Activated CD4-positive, alpha-beta T cell treated with anti-CD3 and anti-CD28 coated beads, Interleukin-2, amount 50 U/mL, for 16 hours (primary cell): ENCODE data around the gene SART1.
"Not testable (repeated sequence)": the region's sequence is repeated elsewhere in the genome, so short reads cannot be mapped to it uniquely, and the experiment has no call there.

Experiments
- DNase-seq: peaks from one replicate; pipeline ENCODE4 v3.0.0-alpha.2; 2020

Gene SART1

DNA sequence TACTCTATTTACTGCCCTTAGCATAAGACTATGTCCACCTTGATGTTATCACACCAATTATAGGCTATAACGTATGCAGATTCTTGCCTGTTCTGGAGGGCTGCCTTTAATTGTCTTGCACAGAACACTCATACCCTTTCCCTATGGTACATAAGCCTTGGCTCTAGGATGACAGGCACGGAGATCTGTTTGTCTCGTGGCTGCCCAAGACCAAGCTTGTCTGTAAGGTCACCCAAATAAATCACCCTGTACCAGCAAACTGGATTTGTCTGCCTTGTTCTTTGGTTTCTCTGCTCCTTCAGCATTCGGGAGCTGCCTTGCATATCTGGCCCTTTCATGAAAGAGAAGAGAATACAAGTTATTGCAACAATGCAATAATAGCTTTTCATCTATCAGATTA lies 23.8 kb upstream of the SART1 start:
- DNase-seq: no peak

DNA sequence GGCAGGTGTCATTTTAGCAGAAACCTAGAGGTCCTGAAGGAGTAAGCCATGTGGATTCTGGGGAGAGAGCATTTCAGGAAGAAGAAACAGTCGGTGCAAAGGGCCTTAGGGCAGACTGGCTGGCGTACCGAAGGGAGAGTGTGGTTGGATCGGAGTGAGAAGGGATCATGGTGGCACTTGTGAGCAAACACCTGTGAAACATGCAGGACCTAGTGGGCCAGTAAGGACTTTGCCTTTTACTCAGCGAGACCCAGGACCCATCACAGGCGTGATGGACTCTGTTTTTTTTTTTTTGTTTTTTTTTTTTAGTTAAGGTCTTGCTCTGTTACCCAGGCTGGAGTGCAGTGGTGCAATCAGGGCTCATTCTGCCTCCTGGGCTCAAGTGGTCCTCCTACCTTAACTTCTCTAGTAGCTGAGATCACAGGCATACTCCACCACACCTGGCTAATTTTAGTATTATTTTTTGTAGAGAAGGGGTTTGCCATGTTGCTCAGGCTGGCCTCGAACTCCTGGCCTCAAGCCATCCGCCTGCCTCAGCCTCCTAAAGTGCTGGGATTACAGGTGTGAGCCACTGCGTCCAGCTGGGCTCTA lies 19.7 kb upstream of the SART1 start:
- no peak for DNase-seq

DNA sequence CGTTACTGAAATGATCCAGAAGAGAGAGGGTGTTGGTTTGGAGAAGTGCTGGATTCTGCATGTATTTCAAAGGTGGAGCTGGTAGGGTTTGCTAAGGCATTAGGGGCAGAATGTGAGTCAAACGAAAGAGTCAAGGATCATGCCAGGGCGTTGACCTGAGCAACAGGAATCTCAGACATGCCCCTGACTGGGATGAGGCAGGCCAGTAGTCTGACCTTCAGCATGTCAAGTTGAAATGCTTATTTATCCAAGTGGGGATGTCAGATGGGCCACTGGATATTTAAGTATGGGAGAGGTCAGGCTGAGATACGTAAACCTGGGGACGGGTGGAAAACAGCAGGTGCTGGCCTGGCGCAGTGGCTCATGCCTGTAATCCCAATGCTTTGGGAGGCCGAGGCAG lies 19.0 kb upstream of the SART1 start:
- DNase-seq: no peak

GRCh38 chr11:65944191-65944590 lies 17.3 kb upstream of the SART1 start:
- no peak for DNase-seq

DNA sequence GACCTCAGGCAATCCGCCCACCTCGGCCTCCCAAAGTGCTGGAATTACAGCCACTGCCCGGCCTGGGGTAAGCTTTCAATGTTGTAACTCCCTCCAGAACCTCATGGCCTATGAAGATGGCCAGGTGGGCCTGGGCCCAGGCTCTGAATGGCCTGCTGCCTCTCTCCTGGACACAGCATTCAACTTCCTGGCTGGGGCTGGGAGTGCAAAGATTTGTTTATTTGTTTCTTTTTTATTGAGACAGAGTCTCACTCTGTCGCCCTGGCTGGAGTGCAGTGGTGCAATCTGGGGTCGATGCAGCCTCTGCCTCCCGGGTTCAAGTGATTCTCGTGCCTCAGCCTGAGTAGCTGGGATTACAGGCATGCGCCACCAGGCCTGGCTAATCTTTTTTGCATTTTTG lies 16.8 kb upstream of the SART1 start:
- DNase-seq: no peak

- no peak for DNase-seq
Observed at GRCh38 chr11:65945430-65945911, 16.1 kb upstream of the SART1 start, which contains the start of gene TSGA10IP. Gene TSGA10IP, plus strand, starts transcription at chr11:65945480. Its CDS starts 196 bp downstream, at chr11:65945676.

DNA sequence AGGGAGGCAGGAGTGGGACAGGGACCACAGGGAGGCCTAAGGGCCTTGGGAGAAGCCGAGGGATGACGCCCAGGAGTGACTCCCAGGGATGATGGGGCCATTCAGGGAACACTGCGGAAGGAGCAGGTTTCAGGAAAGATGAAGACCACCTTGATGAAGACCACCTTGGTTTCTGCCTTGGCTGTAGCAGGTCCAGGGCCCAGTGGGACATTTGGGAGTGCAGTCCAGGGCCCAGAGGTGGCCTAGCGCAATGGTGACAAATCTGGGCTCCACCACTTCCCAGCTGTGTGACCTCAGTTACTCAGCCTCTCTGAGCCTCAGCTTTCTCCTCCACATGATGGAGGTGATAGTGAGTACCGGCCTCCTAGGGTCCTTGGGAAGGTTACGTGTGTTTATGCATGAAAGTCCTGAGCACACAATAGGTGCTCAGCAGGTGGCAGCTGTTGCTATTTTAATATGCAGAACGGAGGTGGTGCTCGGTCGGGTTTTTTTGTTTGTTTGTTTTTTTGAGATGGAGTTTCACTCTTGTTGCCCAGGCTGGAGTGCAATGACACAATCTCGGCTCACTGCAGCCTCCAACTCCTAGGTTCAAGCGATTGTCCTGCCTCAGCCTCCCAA lies 15.5 kb upstream of the SART1 start:
- DNase-seq: no peak

DNA sequence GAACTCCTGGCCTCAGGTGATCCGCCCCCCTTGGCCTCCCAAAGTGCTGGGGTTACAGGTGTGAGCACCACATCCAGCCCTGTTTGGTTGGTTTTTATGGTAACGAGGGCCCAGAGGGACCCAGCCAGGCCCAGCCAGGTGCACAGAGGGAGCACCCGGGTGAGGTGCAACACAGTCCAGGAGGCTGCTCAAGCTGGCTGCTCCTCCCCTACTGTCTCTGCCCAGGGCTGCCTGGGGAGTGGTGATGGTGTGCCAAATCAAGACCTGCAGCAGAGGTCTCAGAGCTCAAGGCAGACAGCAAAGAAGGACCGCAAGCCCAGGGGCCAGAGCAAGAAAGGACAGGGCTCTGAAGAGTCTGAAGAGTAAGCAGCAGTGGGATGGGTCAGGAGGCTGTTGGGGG lies 14.9 kb upstream of the SART1 start:
- DNase-seq: no peak

DNA sequence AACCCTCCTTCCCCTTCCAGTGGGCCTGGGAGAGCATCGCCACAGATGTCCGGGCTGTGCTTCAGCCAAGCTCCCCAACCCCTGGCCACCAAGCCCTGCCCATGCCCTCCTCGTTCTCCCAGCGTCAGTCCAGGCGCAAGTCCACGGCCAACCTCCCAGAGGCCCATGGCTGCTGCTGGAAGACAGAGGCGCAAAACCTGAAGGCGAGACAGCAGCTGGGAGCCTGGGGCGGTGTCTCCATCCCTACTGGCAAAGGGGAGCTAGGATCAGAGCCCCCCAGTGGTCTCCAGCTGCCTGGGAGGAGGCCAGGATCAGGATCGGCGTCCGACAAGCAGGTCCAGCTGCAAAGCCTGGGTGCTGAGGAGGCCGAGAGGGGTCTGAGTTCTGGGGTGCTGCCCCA lies 14.4 kb upstream of the SART1 start:
- no peak for DNase-seq

GRCh38 chr11:65947603-65948125 lies 13.9 kb upstream of the SART1 start:
- no peak for DNase-seq

DNA sequence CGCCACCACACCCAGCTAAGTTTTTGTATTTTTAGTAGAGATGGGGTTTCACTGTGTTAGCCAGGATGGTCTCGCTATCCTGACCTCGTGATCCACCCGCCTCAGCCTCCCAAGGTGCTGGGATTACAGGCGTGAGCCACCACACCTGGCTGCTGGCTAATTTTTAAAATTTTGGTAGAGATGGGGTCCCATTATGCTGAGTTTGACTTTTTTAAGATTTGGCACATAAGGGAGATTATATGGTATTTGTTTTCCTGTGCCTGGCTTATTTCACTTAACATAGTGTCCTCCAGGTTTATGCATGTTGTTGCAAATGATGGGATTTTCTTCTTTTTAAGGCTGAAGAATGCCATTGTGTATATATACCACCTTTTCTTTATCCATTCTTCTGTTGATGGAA lies 10.8 kb upstream of the SART1 start:
- DNase-seq: not testable (repeated sequence)

- DNase-seq: not testable (repeated sequence)
Observed at GRCh38 chr11:65951641-65952040, 9.9 kb upstream of the SART1 start.

DNA sequence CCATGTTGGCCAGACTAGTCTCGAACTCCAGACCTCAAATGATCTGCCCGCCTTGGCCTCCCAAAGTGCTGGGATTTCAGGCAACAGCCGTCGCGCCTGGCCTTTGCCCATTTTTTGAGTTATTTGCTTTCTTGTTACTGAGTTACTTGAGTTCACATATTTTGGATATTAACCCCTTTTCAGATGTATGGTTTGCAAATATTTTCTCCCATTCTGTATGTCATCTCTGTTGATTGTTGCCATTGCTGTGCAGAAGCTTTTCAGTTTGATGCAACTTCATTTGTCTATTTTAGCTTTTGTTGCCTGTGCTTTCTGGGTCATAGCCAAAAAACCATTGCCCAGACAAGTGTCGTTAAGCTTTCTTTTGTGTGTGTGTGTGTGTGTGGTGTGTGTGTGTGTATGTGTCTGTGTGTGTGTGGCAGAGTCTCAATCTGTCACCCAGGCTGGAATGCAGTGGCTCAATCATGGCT lies 9.4 kb upstream of the SART1 start:
- DNase-seq: no peak

DNA sequence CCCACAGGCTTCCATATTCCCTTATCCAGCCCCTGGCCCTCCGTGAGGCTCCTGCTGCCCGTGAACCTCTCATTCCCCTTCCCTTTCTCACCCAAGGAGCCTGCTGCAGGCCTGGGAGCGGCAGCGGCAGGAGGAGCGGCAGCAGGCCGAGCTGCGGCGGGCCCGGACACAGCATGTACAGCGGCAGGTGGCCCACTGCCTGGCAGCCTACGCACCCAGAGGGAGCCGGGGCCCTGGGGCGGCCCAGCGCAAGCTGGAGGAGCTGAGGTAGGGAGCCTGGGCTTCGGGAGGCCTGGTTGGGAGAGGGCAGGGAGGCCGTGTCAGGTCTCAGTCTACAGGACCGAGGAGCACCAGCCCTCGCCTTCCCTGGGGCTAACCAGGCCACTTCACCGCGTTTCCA lies 8.1 kb upstream of the SART1 start:
- DNase-seq: no peak

- DNase-seq: no peak
Observed at GRCh38 chr11:65954771-65955170, 6.8 kb upstream of the SART1 start.

- DNase-seq: no peak
Observed at GRCh38 chr11:65958291-65958690, 3.2 kb upstream of the SART1 start.

DNA sequence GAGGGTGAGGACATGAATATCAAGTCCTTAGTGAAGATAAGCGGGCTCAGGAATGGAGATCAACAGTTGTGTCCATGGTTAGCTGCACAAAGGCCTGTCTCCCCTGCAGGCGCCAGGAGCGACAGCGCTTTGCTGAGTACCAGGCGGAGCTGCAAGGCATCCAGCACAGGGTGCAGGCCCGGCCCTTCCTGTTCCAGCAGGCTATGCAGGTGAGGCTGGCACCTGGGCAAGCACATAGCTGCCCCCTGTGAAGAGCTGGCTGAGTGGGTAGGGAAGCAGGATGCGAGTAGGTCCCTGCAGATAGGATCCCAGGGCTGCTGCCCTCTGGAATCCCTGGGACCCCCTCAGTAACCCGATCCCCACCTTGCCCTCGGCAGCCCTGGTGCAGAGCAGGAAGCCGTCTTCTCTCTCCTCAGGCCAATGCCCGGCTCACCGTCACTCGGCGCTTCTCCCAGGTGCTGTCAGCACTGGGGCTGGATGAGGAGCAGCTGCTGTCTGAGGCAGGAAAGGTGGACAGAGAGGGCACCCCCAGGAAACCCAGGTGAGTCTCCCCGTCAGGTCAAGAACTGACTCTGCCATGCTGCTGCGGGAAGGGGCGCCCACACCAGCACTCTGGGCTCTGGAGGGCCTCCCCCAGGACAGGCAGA lies 2.6 kb upstream of the SART1 start:
- no peak for DNase-seq

DNA sequence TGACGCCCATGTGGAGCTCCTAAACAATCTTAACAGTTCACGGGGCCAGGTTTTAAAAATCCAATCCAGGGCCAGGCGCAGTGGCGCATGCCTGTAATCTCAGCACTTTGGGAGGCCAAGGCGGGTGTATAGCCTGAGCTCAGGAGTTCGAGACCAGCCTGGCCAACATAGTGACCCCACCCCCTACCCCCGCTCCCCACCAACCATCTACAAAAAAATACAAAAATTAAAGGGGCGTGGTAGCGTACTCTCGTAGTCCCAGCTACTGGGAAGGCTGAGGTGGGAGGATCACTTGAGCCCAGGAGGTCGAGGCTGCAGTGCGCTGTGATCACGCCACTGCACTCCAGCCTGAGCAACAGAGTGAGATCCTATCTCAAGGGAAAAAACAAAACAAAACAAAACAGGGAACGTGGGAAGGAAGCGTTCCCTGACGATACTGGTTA lies 689 bp upstream of the SART1 start:
- no peak for DNase-seq

DNA sequence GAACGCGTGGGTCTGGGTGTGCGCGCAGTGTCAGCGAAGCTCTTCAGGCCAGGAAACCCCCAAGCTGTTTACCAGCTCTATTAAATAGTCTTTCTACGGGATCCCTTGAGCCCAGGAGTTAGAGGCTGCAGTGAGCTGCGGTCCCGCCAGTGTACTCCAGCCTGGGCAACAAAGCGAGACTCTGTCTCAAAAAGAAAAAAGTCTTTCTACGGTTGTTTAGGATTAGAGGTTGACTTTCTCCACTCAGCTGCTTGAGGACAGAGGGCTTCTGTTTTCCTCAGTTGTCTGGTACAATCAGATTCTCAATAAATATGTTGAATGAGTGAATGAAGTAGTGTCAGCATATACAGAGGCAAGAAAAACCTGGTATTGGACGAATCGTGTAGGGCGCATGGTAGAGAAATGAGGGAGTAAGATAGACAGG lies 619 bp downstream of the SART1 start:
- no peak for DNase-seq

- no peak for DNase-seq
Observed at GRCh38 chr11:65964906-65965305, 3.4 kb downstream of the SART1 start.

GRCh38 chr11:65965986-65966762 lies 4.6 kb downstream of the SART1 start:
- no peak for DNase-seq

- DNase-seq: no peak
Observed at GRCh38 chr11:65967329-65967934, 5.9 kb downstream of the SART1 start.
